Left renal cortex interstitium (tissue), 4 donors: ENCODE results near the gene YES1. TPM values are rescaled to one million over a fixed set of nuclear protein-coding genes. Genes with fewer than 3 reads are reported as not detected.
"Not testable (repeated sequence)": the region's sequence is repeated elsewhere in the genome, so short reads cannot be mapped to it uniquely, and the experiment has no call there.

Experiments used
- DNase-seq, 4 donors: peaks; one replicate each; pipeline ENCODE4 v3.0.0-alpha.2; 2013; ENCODE audit warnings: low read depth in 4 of 4, low spot score in 2 of 4, missing footprints in 1 of 4
- polyA plus RNA-seq, 4 donors: library from polyadenylated mRNA; unstranded; fragments of 120-200 nt; gene quantifications; one replicate each; pipeline ENCODE4 v1.2.1, GENCODE V29; 2013; ENCODE audit not compliant: insufficient read length in 4 of 4

YES1 gene
- polyA plus RNA-seq, 4 donors: 60.8 to 71.2 (median 69.0) TPM

- not testable (repeated sequence) for DNase-seq
These were observed 16.7 kb downstream of the YES1 start for GRCh38 chr18:795383-795782.

GRCh38 chr18:789397-789796 is 22.6 kb downstream of the YES1 start:
- no peak for DNase-seq

DNA sequence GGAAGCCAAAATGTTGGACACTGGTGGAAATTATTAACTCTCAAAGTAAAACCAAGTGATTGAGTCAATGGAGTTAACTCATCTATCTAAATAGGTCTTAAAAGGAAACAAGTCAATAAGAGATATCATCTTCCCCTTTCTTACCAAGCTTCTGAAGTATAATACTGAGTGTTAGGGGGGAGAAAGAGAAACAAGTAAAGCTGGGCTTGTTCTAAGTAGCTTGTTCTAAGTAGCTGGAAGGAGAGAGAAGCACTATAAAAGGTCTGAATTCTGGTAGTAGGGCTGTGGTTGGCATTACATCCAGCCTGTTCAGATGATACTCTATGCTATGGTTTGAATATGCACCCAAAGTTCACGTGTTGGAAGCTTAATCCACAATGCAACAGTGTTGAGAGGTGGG is 26.8 kb downstream of the YES1 start:
- DNase-seq: no peak

- no peak for DNase-seq
These were observed 27.4 kb downstream of the YES1 start for GRCh38 chr18:784470-785172.

GRCh38 chr18:778194-778927 is 33.7 kb downstream of the YES1 start:
- peak in 1 of 4 donors; percentile 19 for DNase-seq

DNA sequence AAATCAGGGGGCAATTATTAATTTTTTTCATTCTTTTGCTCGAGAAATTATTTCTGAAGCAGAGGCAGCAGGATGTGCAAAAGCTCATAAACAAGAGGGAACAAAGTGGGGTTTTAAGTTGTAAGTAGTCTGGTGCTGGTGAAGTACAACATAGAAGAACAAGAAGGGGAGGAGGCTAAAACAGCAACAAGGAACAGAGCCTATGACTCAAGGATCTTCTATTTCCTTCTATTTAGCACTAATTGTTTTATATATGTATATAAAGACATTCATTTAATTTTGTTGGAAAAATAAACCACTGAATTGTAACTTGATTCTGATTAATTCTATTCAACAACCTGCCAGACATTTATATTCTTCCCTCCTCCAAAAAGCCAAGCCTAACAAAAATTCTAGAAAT is 35.0 kb downstream of the YES1 start:
- DNase-seq: no peak

DNA sequence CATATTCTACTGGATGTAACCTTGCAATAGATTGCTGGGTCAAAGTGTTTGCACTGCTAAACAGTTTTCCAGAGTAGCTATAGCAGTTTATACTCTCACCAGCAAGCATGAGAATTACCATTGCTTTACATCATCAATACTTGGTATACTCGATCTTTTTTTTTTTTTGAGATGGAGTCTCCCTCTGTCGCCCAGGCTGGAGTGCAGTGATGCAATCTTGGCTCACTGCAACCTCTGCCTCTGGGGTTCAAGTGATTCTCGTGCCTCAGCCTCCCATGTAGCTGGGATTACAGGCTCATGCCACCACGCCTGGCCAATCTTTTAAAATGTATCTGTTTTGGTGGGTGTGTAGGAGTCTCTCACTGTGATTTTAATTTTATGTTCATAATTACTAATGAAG is 36.0 kb downstream of the YES1 start:
- not testable (repeated sequence) for DNase-seq

DNA sequence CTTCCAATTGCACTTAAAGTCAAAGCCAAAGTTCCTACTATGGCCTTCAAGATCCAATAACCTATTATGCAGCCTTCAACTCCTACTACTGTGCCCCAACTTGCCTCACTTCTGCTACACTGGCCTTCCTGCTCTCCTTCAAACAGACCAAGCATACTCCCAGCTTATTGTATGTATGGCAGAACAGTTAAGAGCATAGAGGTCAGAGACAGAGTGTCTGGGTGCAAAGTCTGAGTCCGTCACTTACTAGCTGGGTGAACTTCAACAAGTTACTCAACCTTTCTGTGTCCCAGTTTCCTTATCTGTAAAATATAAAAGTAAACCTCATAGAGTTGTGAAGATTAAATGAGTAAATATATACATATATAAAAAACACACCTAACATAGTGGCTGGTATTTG is 37.2 kb downstream of the YES1 start:
- no peak for DNase-seq

GRCh38 chr18:773980-774624 is 37.9 kb downstream of the YES1 start:
- no peak for DNase-seq

DNA sequence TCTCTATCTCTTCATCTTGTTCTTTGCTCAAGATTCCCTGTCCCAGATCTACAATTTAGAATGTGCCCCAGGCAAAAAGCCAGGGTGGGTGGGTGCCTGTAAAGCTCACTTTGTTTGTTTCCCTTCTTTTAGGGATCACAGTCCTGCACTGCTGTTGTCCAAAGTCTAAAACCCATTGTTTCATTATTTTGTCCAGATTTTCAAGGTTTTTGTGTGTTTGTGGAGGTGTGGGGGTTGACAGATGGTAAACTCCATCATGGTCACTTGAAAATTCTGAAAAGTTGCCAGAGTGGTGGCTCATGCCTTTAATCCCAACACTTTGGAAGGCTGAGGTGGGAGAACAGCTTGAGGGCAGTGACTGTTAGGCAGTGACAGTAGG is 41.5 kb downstream of the YES1 start:
- no peak for DNase-seq

GRCh38 chr18:767961-768360 is 44.1 kb downstream of the YES1 start:
- DNase-seq: no peak

DNA sequence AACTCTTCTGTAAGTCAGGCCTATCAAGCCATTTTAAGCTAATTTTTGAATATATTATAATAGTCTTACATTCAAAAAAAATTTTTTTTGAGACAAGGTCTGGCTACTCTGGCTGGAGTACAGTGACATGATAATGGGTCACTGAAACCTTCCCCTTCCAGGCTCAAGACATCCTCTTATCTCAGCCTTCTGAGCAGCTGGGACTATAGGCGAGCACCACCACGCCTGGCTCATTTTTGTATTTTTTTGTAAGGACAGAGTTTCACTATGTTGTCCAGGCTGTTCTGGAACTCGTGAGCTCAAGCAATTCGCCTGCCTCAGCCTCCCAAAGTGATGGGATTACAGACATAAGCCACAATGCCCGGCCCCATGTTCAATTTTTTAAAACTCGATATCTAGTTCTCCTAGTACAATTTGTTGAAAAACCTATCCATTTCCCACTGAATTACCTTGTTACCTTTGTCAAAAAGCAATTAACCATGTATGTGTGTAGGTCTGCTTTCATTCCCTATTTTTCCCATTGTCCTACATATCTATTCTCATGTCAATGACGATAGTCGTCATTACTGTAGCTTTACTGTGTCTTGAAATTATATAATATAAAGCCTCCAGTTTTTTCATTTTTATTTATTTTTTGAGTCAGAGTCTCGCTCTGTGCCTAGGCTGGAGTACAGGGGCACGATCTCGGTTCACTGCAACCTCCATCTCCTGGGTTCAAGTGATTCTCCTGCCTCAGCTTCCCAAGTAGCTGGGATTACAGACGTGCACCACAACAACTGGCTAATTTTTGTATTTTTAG is 44.8 kb downstream of the YES1 start:
- DNase-seq: no peak

DNA sequence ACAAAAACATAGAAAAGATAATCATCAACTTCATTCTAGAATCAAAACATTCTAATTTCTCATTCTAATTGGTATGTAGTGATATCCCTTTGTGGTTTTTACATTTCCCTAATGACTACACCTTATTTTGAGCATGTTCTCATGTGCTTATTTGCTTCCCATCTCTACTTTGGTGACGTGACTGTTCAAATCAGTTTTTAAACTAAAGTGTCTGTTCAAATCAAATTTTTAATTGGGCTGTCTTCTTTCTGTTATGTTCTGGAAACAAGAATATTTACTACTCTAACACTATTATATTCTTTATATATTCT is 45.5 kb downstream of the YES1 start:
- no peak for DNase-seq

DNA sequence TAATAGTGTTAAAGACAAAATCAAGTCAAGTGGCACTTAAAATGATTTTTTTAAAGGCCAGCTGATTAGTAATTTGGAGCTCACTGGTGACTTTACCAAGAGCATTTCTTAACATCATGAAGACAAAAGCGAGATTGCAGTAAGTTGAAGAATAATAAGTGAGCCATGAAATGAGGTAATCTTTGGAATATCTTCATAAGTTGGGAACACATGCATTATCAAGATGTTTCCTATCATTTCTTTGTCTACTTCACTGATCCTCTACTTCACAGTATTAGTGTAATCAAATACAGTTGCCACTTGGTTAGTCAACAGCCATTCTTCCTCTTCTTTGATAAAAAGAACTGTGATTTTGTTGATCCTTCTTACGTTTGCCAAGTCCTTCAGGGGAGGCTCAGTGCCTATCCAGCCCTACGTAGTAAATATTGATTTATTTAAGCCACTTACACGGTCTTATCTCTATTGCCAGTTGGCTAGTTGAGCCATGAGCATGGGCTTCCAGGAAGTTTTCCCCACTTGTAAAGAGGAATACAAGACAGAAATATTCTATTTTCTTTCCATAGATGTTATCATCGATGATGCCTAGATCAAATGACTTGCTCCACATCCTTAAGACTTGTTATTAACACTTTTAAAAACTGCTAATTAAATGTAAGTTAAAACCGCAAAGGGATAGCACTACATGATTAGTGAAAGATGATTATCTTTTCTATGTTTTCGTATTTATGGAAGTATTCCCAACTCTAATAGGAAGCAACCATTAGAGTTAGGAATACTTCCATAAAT is 46.1 kb downstream of the YES1 start:
- no peak for DNase-seq

DNA sequence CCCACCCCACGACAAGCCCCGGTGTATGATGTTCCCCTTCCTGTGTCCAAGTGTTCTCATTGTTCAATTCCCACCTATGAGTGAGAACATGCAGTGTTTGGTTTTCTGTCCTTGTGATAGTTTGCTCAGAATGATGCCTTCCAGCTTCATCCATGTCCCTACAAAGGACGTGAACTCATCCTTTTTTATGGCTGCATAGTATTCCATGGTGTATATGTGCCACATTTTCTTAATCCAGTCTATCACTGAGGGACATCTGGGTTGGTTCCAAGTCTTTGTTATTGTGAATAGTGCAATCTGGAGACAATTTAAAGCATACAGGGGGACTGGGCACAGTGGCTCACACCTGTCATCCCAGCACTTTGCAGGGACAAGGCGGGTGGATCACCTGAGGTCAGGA is 52.2 kb downstream of the YES1 start:
- not testable (repeated sequence) for DNase-seq

DNA sequence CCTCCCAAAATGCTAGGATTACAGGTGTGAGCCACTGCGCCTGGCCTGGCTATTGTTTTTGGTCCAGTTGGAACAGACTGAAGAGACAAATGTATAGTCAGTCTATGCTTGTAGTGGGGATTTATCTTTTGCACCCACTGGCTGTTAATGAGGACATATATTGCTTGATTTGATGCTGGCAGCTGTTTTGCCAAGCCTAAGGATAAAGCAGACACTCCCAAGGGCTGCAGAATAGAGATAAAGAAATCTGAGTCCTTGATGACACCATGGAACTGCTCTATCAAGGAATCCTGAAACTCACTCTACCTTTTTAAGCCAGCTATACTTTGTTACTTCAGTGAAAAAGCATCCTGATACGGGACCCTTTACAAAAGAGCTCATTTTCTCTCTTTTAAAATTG is 56.5 kb downstream of the YES1 start:
- no peak for DNase-seq

- DNase-seq: no peak
These were observed 57.4 kb downstream of the YES1 start for GRCh38 chr18:754656-755055.

- DNase-seq: no peak
These were observed 61.6 kb downstream of the YES1 start for GRCh38 chr18:750456-750855.

DNA sequence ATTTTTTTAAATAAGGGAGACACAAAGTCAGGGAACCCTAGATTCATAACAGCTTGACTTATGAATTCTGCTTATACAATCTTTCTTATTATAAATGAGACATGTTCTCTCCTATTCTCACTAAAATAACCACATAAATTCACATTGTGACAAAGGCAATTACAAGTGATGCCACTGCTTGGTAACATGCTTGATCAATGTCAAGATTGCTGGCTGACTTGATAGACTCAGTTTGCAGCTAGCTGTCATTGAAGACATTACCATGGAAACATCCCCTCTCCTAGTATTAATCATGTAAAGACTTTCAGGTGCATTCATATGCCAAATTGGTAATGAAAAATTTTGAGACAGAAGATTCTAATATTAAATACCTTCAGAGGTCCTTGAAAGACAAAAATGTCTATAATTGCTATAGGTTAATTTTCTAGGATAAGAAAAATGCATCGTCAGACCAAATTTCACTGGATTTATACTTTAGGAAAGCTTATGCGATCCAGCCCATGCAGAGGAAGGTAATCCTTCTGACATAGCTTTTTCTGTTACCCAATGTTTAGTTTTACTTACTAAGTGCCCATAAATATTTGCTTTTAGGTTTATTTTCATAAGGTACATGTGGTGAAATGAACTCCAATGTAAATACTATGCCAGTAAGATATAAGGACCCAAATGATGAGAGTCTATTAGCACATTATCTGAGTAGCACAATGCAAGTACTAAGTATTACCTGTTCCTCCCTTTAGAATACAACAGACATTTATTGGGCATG is 67.0 kb downstream of the YES1 start:
- DNase-seq: no peak
